ENCODE measurements around the gene ARHGEF17.

The ARHGEF17 gene

GRCh38 chr11:73402834-73403185 is 94.7 kb downstream of the ARHGEF17 start:
- ChIA-PET POLR2A (ENCODE audit: low non-redundant PET) (no interaction called here), CTCF (interaction anchor here (0.6 to 3.0 kb wide), 4 partner anchors 105 to 391 kb away, joined by 3 to 19 read pairs (median 4); no protein-coding TSS in a partner anchor)
- H3K27ac ChIP-seq, result no peak overlapping the region
- no peak for DNase-seq (ENCODE audit: low spot score)
- TF ChIP-seq, protein P1, sequence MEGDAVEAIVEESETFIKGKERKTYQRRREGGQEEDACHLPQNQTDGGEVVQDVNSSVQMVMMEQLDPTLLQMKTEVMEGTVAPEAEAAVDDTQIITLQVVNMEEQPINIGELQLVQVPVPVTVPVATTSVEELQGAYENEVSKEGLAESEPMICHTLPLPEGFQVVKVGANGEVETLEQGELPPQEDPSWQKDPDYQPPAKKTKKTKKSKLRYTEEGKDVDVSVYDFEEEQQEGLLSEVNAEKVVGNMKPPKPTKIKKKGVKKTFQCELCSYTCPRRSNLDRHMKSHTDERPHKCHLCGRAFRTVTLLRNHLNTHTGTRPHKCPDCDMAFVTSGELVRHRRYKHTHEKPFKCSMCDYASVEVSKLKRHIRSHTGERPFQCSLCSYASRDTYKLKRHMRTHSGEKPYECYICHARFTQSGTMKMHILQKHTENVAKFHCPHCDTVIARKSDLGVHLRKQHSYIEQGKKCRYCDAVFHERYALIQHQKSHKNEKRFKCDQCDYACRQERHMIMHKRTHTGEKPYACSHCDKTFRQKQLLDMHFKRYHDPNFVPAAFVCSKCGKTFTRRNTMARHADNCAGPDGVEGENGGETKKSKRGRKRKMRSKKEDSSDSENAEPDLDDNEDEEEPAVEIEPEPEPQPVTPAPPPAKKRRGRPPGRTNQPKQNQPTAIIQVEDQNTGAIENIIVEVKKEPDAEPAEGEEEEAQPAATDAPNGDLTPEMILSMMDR (conservative IDR thresholded peaks at IDR 0.05; ENCODE audit: low read depth), result no peak

DNA sequence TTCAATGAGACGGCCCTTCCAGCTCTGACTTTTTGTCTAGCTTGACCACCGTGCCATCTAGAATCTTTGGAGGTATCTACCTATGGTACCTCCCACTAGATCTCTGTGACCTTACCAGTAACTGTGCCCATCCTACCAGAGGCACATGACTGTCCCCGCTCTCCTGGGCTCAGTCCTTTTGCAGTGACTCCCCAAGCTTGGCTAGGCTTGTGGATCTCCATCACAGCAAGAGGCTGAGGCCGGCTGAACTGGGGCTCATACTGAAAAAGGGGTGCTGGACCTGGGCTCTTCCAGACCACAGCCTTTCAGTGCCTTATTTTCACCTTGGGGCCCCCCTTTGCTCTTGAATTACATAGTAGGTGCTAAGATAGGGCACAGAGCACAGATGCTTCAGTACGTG is 95.5 kb downstream of the ARHGEF17 start:
- no peak for DNase-seq (ENCODE audit: low spot score)
- TF ChIP-seq, protein P1 (conservative IDR thresholded peaks at IDR 0.05; ENCODE audit: low read depth), result no peak
- POLR2A ChIA-PET (ENCODE audit: low non-redundant PET), result no interaction called here
- peak overlapping the region; percentile 8; the same call in 1 of the 2 replicates for H3K27ac ChIP-seq
- CTCF ChIA-PET, result interaction anchor here (0.6 to 3.0 kb wide), 4 partner anchors 106 to 267 kb away, joined by 3 to 19 read pairs (median 4); no protein-coding TSS in a partner anchor

DNA sequence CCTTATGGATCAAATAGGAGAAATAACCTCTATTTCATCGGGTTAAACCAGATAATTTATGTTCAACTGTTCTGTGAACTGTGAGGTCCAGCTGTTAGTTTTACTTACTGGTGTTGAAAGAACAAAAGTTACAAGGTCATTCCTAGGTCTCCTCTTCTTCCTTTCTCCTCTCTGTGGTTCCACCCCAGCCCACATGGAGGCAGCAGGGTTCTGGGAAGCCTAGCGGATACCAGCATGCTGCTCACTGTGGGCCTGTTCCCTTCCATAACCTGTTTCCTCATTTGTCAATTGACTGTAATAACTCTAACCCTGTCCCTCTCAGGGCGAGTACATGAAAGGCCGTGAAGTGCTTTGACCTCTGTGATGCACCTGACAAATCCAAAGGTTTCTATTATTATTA is 96.0 kb downstream of the ARHGEF17 start:
- ChIA-PET POLR2A (ENCODE audit: low non-redundant PET) (no interaction called here), CTCF (interaction anchor here (0.6 to 3.0 kb wide), 2 partner anchors 257 to 267 kb away, joined by 4 to 19 read pairs; no protein-coding TSS in a partner anchor)
- H3K27ac ChIP-seq, result no peak overlapping the region

GRCh38 chr11:73404506-73405145 is 96.5 kb downstream of the ARHGEF17 start:
- no peak for DNase-seq (ENCODE audit: low spot score)
- TF ChIP-seq, protein P1 (conservative IDR thresholded peaks at IDR 0.05; ENCODE audit: low read depth), result no peak
- CTCF ChIA-PET, result interaction anchor here (3.0 kb wide), 1 partner anchor 257 kb away, joined by 19 read pairs; no protein-coding TSS in a partner anchor
- H3K27ac ChIP-seq, result no peak overlapping the region
- POLR2A ChIA-PET (ENCODE audit: low non-redundant PET), result no interaction called here

More for the DNA sequence above, 96.0 kb downstream of the ARHGEF17 start:
- DNase-seq (ENCODE audit: low spot score), result peak; percentile 45
- TF ChIP-seq, protein P1 (conservative IDR thresholded peaks at IDR 0.05; ENCODE audit: low read depth), result peak; percentile 23

DNA sequence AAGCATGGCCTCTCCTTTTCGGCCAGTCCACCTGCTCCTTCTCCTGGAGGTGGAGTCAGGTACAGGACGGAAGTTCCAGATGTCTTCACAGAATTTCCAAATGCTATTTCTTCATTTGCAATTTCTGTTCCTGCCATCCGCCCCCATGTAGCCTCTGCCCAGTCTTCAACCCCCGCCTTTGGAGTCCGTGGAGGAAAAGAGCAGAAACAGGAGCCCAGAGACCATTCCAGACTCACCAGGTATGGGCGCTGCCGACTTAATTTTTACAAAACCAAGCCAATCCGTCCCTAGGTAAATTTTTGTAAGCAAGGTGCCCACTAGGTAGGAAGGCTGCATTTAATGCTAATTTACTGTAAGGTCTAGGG is 97.1 kb downstream of the ARHGEF17 start:
- no peak overlapping the region for H3K27ac ChIP-seq
- TF ChIP-seq, protein P1 (conservative IDR thresholded peaks at IDR 0.05; ENCODE audit: low read depth), result no peak
- CTCF ChIA-PET, result interaction anchor here (0.7 to 3.0 kb wide), 2 partner anchors 256 to 848 kb away, joined by 3 to 19 read pairs; no protein-coding TSS in a partner anchor
- POLR2A ChIA-PET (ENCODE audit: low non-redundant PET), result no interaction called here
- no peak for DNase-seq (ENCODE audit: low spot score)

- no peak for DNase-seq (ENCODE audit: low spot score)
- CTCF ChIA-PET, result interaction anchor here (0.5 to 0.7 kb wide), 2 partner anchors 268 to 849 kb away, joined by 3 to 4 read pairs; no protein-coding TSS in a partner anchor
- POLR2A ChIA-PET (ENCODE audit: low non-redundant PET), result no interaction called here
- no peak overlapping the region for H3K27ac ChIP-seq
- TF ChIP-seq, protein P1 (conservative IDR thresholded peaks at IDR 0.05; ENCODE audit: low read depth), result no peak
Measured at GRCh38 chr11:73406131-73406530, 98.1 kb downstream of the ARHGEF17 start.

Measured in RWPE1 (cell line).